Spleen (tissue), 11 donors: Measurements from ENCODE around the gene MAP3K1. TPM values are rescaled to one million over a fixed set of nuclear protein-coding genes. Genes with fewer than 3 reads are reported as not detected.

Experiments used
- DNase-seq: peaks from one replicate; pipeline ENCODE4 v3.0.0-alpha.2; 2020
- H3K27ac ChIP-seq, 8 donors: fragments of 200-600 bp; sonication (generic) in 7 of 8; 1 replicate in 4 of 8; 2 replicates in 4 of 8; pipeline versions ENCODE4 v1.5.0 to v1.8.0; 2016 to 2021; ENCODE audit warnings: inconsistent platforms in 4 of 8, mild to moderate bottlenecking in 4 of 8, moderate library complexity in 1 of 8
- H3K27me3 ChIP-seq, 7 donors: fragments of 200-600 bp; sonication (generic) in 6 of 7; replicated peaks in 1 of 7; 1 replicate in 4 of 7; 2 replicates in 3 of 7; pipeline versions ENCODE4 v1.5.0 to v1.8.0; 2016 to 2021; ENCODE audit warnings: inconsistent platforms in 3 of 7, mild to moderate bottlenecking in 1 of 7
- H3K36me3 ChIP-seq, 6 donors: fragments of 200-600 bp; sonication (generic) in 5 of 6; 1 replicate in 4 of 6; 2 replicates in 2 of 6; pipeline versions ENCODE4 v1.5.0 to v1.8.0; 2016 to 2021; ENCODE audit warnings: inconsistent platforms in 2 of 6
- H3K4me1 ChIP-seq, 6 donors: fragments of 200-600 bp; sonication (generic) in 5 of 6; 1 replicate in 3 of 6; 2 replicates in 3 of 6; pipeline versions ENCODE4 v1.5.0 to v1.8.0; 2016 to 2021; ENCODE audit warnings: inconsistent platforms in 3 of 6
- H3K4me3 ChIP-seq, 8 donors: fragments of 200-600 bp; sonication (generic) in 7 of 8; 1 replicate in 4 of 8; 2 replicates in 4 of 8; pipeline versions ENCODE4 v1.5.0 to v1.8.0; 2016 to 2021; ENCODE audit warnings: inconsistent platforms in 4 of 8, mild to moderate bottlenecking in 4 of 8, moderate library complexity in 2 of 8
- H3K9me3 ChIP-seq, 8 donors: fragments of 200-600 bp; sonication (generic) in 7 of 8; 1 replicate in 4 of 8; 2 replicates in 4 of 8; pipeline versions ENCODE4 v1.5.0 to v1.8.0; 2016 to 2021; ENCODE audit warnings: inconsistent platforms in 4 of 8
- CTCF ChIP-seq, 11 experiments: fragments of 200-600 bp in 7 of 11; fragments of 450-650 bp in 4 of 11; sonication (generic) in 4 of 11; IDR thresholded peaks in 8 of 11; conservative IDR thresholded peaks in 3 of 11; 1 replicate in 7 of 11; 2 replicates in 4 of 11; pipeline versions ENCODE4 v1.4.0 to v1.8.0; 2016 to 2021; ENCODE audit warnings: antibody characterized with exemption in 11 of 11, inconsistent platforms in 4 of 11, mild to moderate bottlenecking in 1 of 11
- POLR2A ChIP-seq, 3 donors: fragments of 450-650 bp; IDR thresholded peaks; one replicate each; pipeline ENCODE4 v1.5.1; 2017; ENCODE audit warnings: antibody characterized with exemption in 3 of 3, mild to moderate bottlenecking in 1 of 3
- POLR2AphosphoS5 ChIP-seq, 3 donors: sonication (generic); formaldehyde crosslinking; IDR thresholded peaks; one replicate each; pipeline ENCODE4 v1.5.1; 2017; ENCODE audit warnings: antibody characterized with exemption in 3 of 3
- WGBS, 5 donors: extraction: QIAGEN DNeasy Blood & Tissue Kit in 3 of 5; methylation state at CpG; one replicate each; pipeline versions ENCODE4 v1.1.5 to v1.1.7; 2013 to 2018; 5-methylcytosine and 5-hydroxymethylcytosine counted together
- intact Hi-C: fragments of 100-400 bp; cut with DNase I; formaldehyde crosslinking; loops from one replicate; pipeline ENCODE4 v1.15.0; 2023; ENCODE audit warnings: low total_unique reads
- polyA plus RNA-seq, 3 donors: library from polyadenylated mRNA; stranded (reverse); fragments of 200-250 nt; gene quantifications; one replicate each; pipeline ENCODE4 v1.2.1, GENCODE V29; 2013
- total RNA-seq, 7 donors: library from RNA; depleted of rRNA in 3 of 7; stranded (reverse); fragments of >200 nt in 3 of 7; fragmentation: NEBNext Ultra II Directional in 4 of 7; extraction: Animal tissue kit (Norgen Biotek cat#: 25700) in 4 of 7; gene quantifications; one replicate each; pipeline versions ENCODE4 v1.1.0 to v1.2.1, GENCODE V29; 2016 to 2021
- donor health status: healthy with polysubstance abuse.
- donor health status: DM: no; HTN: no; CAD: no; lungs with moderate emphysema.
- donor health status: DM: no; HTN: no; CAD: no.
- donor health status: Bipolar disorder and iron deficiency.
- donor health status: healthy.
- donor health status: DM: no; HTN: no; CAD: no.
- donor health status: DM: yes; HTN: yes; CAD: no.

MAP3K1 gene
- total and polyA plus RNA-seq, 10 donors, result 24.7 to 85.4 (median 67.2) TPM

GRCh38 chr5:56922922-56923321, 107.6 kb downstream of the MAP3K1 start:
- peaks cover 2 to 88% (median 49%) of the 10 kb centered on the region in 6 donors for H3K36me3 ChIP-seq
- H3K9me3 ChIP-seq, result no peaks in the 10 kb centered on the region
- intact Hi-C loops, result no loop called here

GRCh38 chr5:56934325-56934724, 119.0 kb downstream of the MAP3K1 start:
- TF ChIP-seq POLR2A (IDR thresholded peaks at IDR 0.05) (no peak), POLR2AphosphoS5 (IDR thresholded peaks at IDR 0.05) (no peak), CTCF (IDR thresholded peaks at IDR 0.05 in 8 of 11, conservative IDR thresholded peaks at IDR 0.05 in 3 of 11) (no peak)
- Histone ChIP-seq H3K4me1 (no peaks in the 10 kb centered on the region), H3K27me3 (no peaks in the 10 kb centered on the region), H3K36me3 (peaks cover 0 to 100% (median 85%) of the 10 kb centered on the region in 6 donors), H3K9me3 (no peaks in the 10 kb centered on the region), H3K27ac (no peak overlapping the region), H3K4me3 (no peak overlapping the region)
- no peak for DNase-seq
- 83 to 98% (median 92%) methylated on average over 1 of the region's 1 CpG for WGBS, 5 donors
- intact Hi-C loops, result no loop called here

More at GRCh38 chr5:56922922-56923321, 107.6 kb downstream of the MAP3K1 start:
- TF ChIP-seq POLR2AphosphoS5 (IDR thresholded peaks at IDR 0.05), result no peak
- TF ChIP-seq POLR2A (IDR thresholded peaks at IDR 0.05), result no peak
- no peak for TF ChIP-seq CTCF (IDR thresholded peaks at IDR 0.05 in 8 of 11, conservative IDR thresholded peaks at IDR 0.05 in 3 of 11)
- Histone ChIP-seq H3K4me1 (peaks cover 0 to 6% (median 0%) of the 10 kb centered on the region in 6 donors), H3K27ac (no peak overlapping the region), H3K4me3 (no peak overlapping the region), H3K27me3 (no peaks in the 10 kb centered on the region)
- DNase-seq, result no peak
- 89 to 98% (median 97%) methylated on average over 6 of the region's 6 CpGs for WGBS, 5 donors

- H3K27ac ChIP-seq, result no peak overlapping the region
- H3K4me3 ChIP-seq, result no peak overlapping the region
- H3K4me1 ChIP-seq, result no peaks in the 10 kb centered on the region
- intact Hi-C loops, result no loop called here
- WGBS, 5 donors, result 47 to 82% (median 60%) methylated on average over 1 of the region's 1 CpG
- H3K9me3 ChIP-seq, result no peaks in the 10 kb centered on the region
- no peaks in the 10 kb centered on the region for H3K27me3 ChIP-seq
- TF ChIP-seq POLR2AphosphoS5 (IDR thresholded peaks at IDR 0.05) (no peak), CTCF (IDR thresholded peaks at IDR 0.05 in 8 of 11, conservative IDR thresholded peaks at IDR 0.05 in 3 of 11) (no peak), POLR2A (IDR thresholded peaks at IDR 0.05) (no peak)
- H3K36me3 ChIP-seq, result peaks cover 0 to 100% (median 79%) of the 10 kb centered on the region in 6 donors
- no peak for DNase-seq
Observed at GRCh38 chr5:56938858-56939257, 123.5 kb downstream of the MAP3K1 start.

- H3K27ac ChIP-seq, result no peak overlapping the region
- H3K27me3 ChIP-seq, result no peaks in the 10 kb centered on the region
- peaks cover 0 to 100% (median 70%) of the 10 kb centered on the region in 6 donors for H3K36me3 ChIP-seq
- 31 to 51% (median 50%) methylated on average over 1 of the region's 1 CpG for WGBS, 5 donors
- H3K4me3 ChIP-seq, result no peak overlapping the region
- TF ChIP-seq POLR2AphosphoS5 (IDR thresholded peaks at IDR 0.05) (no peak), POLR2A (IDR thresholded peaks at IDR 0.05) (no peak), CTCF (IDR thresholded peaks at IDR 0.05 in 8 of 11, conservative IDR thresholded peaks at IDR 0.05 in 3 of 11) (no peak)
- H3K4me1 ChIP-seq, result peaks cover 0 to under 1% (median 0%) of the 10 kb centered on the region in 6 donors
- intact Hi-C loops, result no loop called here
- H3K9me3 ChIP-seq, result no peaks in the 10 kb centered on the region
- DNase-seq, result no peak
Observed at GRCh38 chr5:56941981-56942380, 126.6 kb downstream of the MAP3K1 start.

Other genes with a start within 250 kb of the MAP3K1 start
- 1 to 10 TPM; 5.6 to 6.2 (median 6.1) TPM for gene SETD9, start 94.0 kb downstream of the MAP3K1 start, total RNA-seq
- 1 to 10 TPM; 3.7 to 5.9 (median 4.3) TPM for gene SETD9, start 94.0 kb downstream of the MAP3K1 start, polyA plus RNA-seq
- 10 to 100 TPM; 12.8 to 24.6 (median 18.4) TPM for gene MIER3, start 136.6 kb downstream of the MAP3K1 start, total RNA-seq
- 1 to 10 TPM; 5.3 to 6.2 (median 6.0) TPM for gene MIER3, start 136.6 kb downstream of the MAP3K1 start, polyA plus RNA-seq